Measurements from ENCODE around the gene TMEM255B. TPM values are rescaled to one million over a fixed set of nuclear protein-coding genes. Genes with fewer than 3 reads are reported as not detected.
A peak's percentile ranks its signal among the peaks of the same experiment; 100 is the strongest.

The TMEM255B gene
- total RNA-seq, 1 experiment from 2014 or later: 7.0 TPM

- H3K36me3 Mint-ChIP-seq (ENCODE audit: insufficient read depth, unreplicated experiment): peaks cover 12% of the 10 kb centered on the region
- H3K27ac Mint-ChIP-seq (ENCODE audit: low read depth, unreplicated experiment): peak overlapping the region; percentile 81
- no peaks in the 10 kb centered on the region for H3K27me3 Mint-ChIP-seq (ENCODE audit: insufficient read depth, unreplicated experiment)
- CTCF ChIA-PET: no interaction called here
- peak overlapping the region; percentile 68 for H3K4me3 Mint-ChIP-seq (ENCODE audit: unreplicated experiment)
- no TSS peak for BruUV-seq (replicated peaks)
- TF ChIP-seq CTCF (IDR thresholded peaks at IDR 0.05; ENCODE audit: unreplicated experiment): no peak
- intact Hi-C loops (cut with micrococcal nuclease): no loop called here
- H3K9me3 Mint-ChIP-seq (ENCODE audit: unreplicated experiment): no peaks in the 10 kb centered on the region
- no peak for DNase-seq (ENCODE audit: unreplicated experiment)
- peaks cover 39% of the 10 kb centered on the region for H3K4me1 Mint-ChIP-seq (ENCODE audit: insufficient read depth, unreplicated experiment)
- POLR2A ChIA-PET: interaction anchor here (1.2 kb wide), 1 partner anchor 38 kb away, joined by 5 read pairs; no protein-coding TSS in a partner anchor
Measured at GRCh38 chr13:113859311-113860050, 100.5 kb downstream of the TMEM255B start.

GRCh38 chr13:113860051-113860664, 101.1 kb downstream of the TMEM255B start:
- CTCF ChIA-PET: no interaction called here
- intact Hi-C loops (cut with micrococcal nuclease): no loop called here
- TF ChIP-seq CTCF (IDR thresholded peaks at IDR 0.05; ENCODE audit: unreplicated experiment): no peak
- Mint-ChIP-seq H3K27me3 (ENCODE audit: insufficient read depth, unreplicated experiment) (no peaks in the 10 kb centered on the region), H3K36me3 (ENCODE audit: insufficient read depth, unreplicated experiment) (peaks cover 12% of the 10 kb centered on the region), H3K4me3 (ENCODE audit: unreplicated experiment) (peak overlapping the region; percentile 68), H3K27ac (ENCODE audit: low read depth, unreplicated experiment) (peak overlapping the region; percentile 81), H3K4me1 (ENCODE audit: insufficient read depth, unreplicated experiment) (peaks cover 39% of the 10 kb centered on the region), H3K9me3 (ENCODE audit: unreplicated experiment) (no peaks in the 10 kb centered on the region)
- no peak for DNase-seq (ENCODE audit: unreplicated experiment)
- POLR2A ChIA-PET: interaction anchor here (0.7 to 2.9 kb wide), 3 partner anchors 11 to 39 kb away, joined by 4 to 19 read pairs (median 5); no protein-coding TSS in a partner anchor
- BruUV-seq (replicated peaks): no TSS peak

- no TSS peak for BruUV-seq (replicated peaks)
- no peak for TF ChIP-seq CTCF (IDR thresholded peaks at IDR 0.05; ENCODE audit: unreplicated experiment)
- Mint-ChIP-seq H3K27ac (ENCODE audit: low read depth, unreplicated experiment) (peak overlapping the region; percentile 81), H3K27me3 (ENCODE audit: insufficient read depth, unreplicated experiment) (no peaks in the 10 kb centered on the region), H3K4me1 (ENCODE audit: insufficient read depth, unreplicated experiment) (peaks cover 39% of the 10 kb centered on the region), H3K36me3 (ENCODE audit: insufficient read depth, unreplicated experiment) (peaks cover 12% of the 10 kb centered on the region), H3K9me3 (ENCODE audit: unreplicated experiment) (no peaks in the 10 kb centered on the region), H3K4me3 (ENCODE audit: unreplicated experiment) (peak overlapping the region; percentile 68)
- POLR2A ChIA-PET: interaction anchor here (0.7 to 4.0 kb wide), 6 partner anchors 12 to 40 kb away, joined by 4 to 49 read pairs (median 6); no protein-coding TSS in a partner anchor
- intact Hi-C loops (cut with micrococcal nuclease): no loop called here
- no peak for DNase-seq (ENCODE audit: unreplicated experiment)
- CTCF ChIA-PET: interaction anchor here (1.0 kb wide), 1 partner anchor 20 kb away, joined by 3 read pairs; no protein-coding TSS in a partner anchor
Measured at GRCh38 chr13:113860665-113861432, 101.8 kb downstream of the TMEM255B start.

All from MCF 10A (cell line).